Cardiac fibroblast (primary cell): ENCODE results near the gene NWD2.

Source experiments
- DNase-seq, 2 donors: peaks; one replicate each; pipeline versions ENCODE4 v3.0.0 to v3.0.0-alpha.2; 2010; ENCODE audit warnings: low read depth in 2 of 2
- H3K4me3 ChIP-seq, 2 donors: replicated peaks in 1 of 2; 1 replicate in 1 of 2; 2 replicates in 1 of 2; pipeline ENCODE4 v1.5.1; 2011; ENCODE audit warnings: low read depth in 2 of 2, low read length in 2 of 2, mild to moderate bottlenecking in 2 of 2, moderate library complexity in 1 of 2
- CTCF ChIP-seq: IDR thresholded peaks from one replicate; pipeline ENCODE4 v1.5.1; 2011; ENCODE audit warnings: low read depth, mild to moderate bottlenecking, low read length, inconsistent platforms

The NWD2 gene

GRCh38 chr4:37467223-37467622, 222.7 kb downstream of the NWD2 start:
- no peak for TF ChIP-seq CTCF
- no peak for DNase-seq
- H3K4me3 ChIP-seq, result no peak overlapping the region

GRCh38 chr4:37467824-37468223, 223.3 kb downstream of the NWD2 start:
- H3K4me3 ChIP-seq, result no peak overlapping the region
- no peak for TF ChIP-seq CTCF
- no peak for DNase-seq

- H3K4me3 ChIP-seq, result no peak overlapping the region
- no peak for TF ChIP-seq CTCF
- no peak for DNase-seq
Observed at GRCh38 chr4:37469286-37469685, 224.7 kb downstream of the NWD2 start.

GRCh38 chr4:37470245-37470644, 225.7 kb downstream of the NWD2 start:
- no peak overlapping the region for H3K4me3 ChIP-seq
- no peak for DNase-seq
- no peak for TF ChIP-seq CTCF

- TF ChIP-seq CTCF, result no peak
- H3K4me3 ChIP-seq, result no peak overlapping the region
- no peak for DNase-seq
Observed at GRCh38 chr4:37471093-37471492, 226.6 kb downstream of the NWD2 start.

- no peak for TF ChIP-seq CTCF
- H3K4me3 ChIP-seq, result no peak overlapping the region
- DNase-seq, result no peak
Observed at GRCh38 chr4:37471971-37472370, 227.4 kb downstream of the NWD2 start.

GRCh38 chr4:37473807-37474206, 229.3 kb downstream of the NWD2 start:
- DNase-seq, result no peak
- H3K4me3 ChIP-seq, result no peak overlapping the region
- no peak for TF ChIP-seq CTCF
